Hepatocyte (in vitro differentiated cells): ENCODE measurements around the gene PARD3B.

ENCODE experiments used
- CTCF ChIP-seq: fragments of 200-600 bp; sonication (generic); IDR thresholded peaks from 2 replicates; pipeline ENCODE4 v1.5.1; 2016; ENCODE audit warnings: antibody characterized with exemption, mild to moderate bottlenecking; ENCODE audit not compliant: poor library complexity
- EZH2 ChIP-seq: fragments of 200-600 bp; sonication (generic); IDR thresholded peaks from 2 replicates; pipeline ENCODE4 v1.6.1; 2016; ENCODE audit warnings: antibody characterized with exemption, mild to moderate bottlenecking, borderline replicate concordance
- EZH2phosphoT487 ChIP-seq: fragments of 200-600 bp; sonication (generic); IDR thresholded peaks from one replicate; pipeline ENCODE4 v1.6.1; 2018; ENCODE audit warnings: antibody characterized with exemption, mild to moderate bottlenecking, low read depth, moderate library complexity; ENCODE audit not compliant: unreplicated experiment, severe bottlenecking

GRCh38 chr2:204791230-204791629 lies 246.0 kb downstream of the PARD3B start:
- no peak for TF ChIP-seq CTCF
- no peak for TF ChIP-seq EZH2
- TF ChIP-seq EZH2phosphoT487: no peak
